Loucy (cell line): Measurements from ENCODE around the gene KLF6.

Source experiments
- EZH2phosphoT487 ChIP-seq: fragments of 200-600 bp; IDR thresholded peaks from 2 replicates; pipeline ENCODE4 v1.6.1; 2018; ENCODE audit warnings: antibody characterized with exemption, mild to moderate bottlenecking, moderate library complexity, borderline replicate concordance
- TF ChIP-seq, protein P1 (sequence below): fragments of 200-600 bp; sonication (generic); conservative IDR thresholded peaks from 2 replicates; pipeline ENCODE4 v1.5.1; 2014; ENCODE audit warnings: mild to moderate bottlenecking, antibody characterized with exemption, low read length

DNA sequence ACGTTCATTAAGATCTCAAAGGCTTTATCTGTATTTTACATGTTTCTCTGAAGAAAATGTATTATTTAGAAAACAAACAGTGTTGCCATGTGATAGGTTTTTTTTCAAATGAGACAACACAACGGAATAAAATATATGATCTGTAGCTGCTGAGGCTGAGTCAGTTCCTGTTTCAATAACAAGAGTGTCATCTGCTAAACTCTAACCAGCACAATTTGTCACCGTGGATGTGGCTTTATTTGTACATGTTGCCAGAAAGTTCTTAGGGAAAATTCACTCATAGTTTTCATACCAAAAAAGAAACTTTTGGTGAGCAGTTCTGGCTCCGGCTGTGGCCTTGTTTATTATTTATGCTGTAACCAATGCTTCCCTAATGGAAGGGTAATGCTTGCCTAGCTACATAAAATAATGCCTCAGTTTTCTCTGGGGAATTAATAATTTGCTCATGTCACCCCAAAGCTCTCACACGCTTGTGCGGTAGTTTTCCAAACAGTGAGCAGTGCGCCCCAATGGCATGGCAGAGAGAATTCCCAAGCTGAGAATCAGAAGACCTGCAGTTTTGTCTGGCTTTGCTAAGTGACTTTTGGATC, 20.3 kb upstream of the KLF6 start:
- TF ChIP-seq EZH2phosphoT487, result no peak
- TF ChIP-seq, protein P1, sequence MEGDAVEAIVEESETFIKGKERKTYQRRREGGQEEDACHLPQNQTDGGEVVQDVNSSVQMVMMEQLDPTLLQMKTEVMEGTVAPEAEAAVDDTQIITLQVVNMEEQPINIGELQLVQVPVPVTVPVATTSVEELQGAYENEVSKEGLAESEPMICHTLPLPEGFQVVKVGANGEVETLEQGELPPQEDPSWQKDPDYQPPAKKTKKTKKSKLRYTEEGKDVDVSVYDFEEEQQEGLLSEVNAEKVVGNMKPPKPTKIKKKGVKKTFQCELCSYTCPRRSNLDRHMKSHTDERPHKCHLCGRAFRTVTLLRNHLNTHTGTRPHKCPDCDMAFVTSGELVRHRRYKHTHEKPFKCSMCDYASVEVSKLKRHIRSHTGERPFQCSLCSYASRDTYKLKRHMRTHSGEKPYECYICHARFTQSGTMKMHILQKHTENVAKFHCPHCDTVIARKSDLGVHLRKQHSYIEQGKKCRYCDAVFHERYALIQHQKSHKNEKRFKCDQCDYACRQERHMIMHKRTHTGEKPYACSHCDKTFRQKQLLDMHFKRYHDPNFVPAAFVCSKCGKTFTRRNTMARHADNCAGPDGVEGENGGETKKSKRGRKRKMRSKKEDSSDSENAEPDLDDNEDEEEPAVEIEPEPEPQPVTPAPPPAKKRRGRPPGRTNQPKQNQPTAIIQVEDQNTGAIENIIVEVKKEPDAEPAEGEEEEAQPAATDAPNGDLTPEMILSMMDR, result no peak
